Stomach smooth muscle (tissue), 2 donors: ENCODE data around the gene KLK8.

Source experiments
- H3K27ac ChIP-seq: one replicate; pipeline ENCODE4 v1.7.0; 2013; ENCODE audit warnings: mild to moderate bottlenecking, low read length, inconsistent platforms
- H3K27me3 ChIP-seq, 2 donors: one replicate each; pipeline ENCODE4 v1.7.0; 2013; ENCODE audit warnings: low read length in 2 of 2; ENCODE audit not compliant: insufficient read depth in 2 of 2, control insufficient read depth in 1 of 2
- H3K36me3 ChIP-seq, 2 donors: one replicate each; pipeline ENCODE4 v1.7.0; 2013; ENCODE audit warnings: low read length in 2 of 2; ENCODE audit not compliant: control insufficient read depth in 2 of 2, insufficient read depth in 2 of 2
- H3K4me1 ChIP-seq: one replicate; pipeline ENCODE4 v1.7.0; 2013; ENCODE audit warnings: low read length; ENCODE audit not compliant: control insufficient read depth, insufficient read depth
- H3K4me3 ChIP-seq, 2 donors: one replicate each; pipeline ENCODE4 v1.7.0; 2013; ENCODE audit warnings: low read length in 2 of 2
- H3K9ac ChIP-seq, 2 donors: one replicate each; pipeline ENCODE4 v1.7.0; 2013; ENCODE audit warnings: low read length in 2 of 2, mild to moderate bottlenecking in 1 of 2
- H3K9me3 ChIP-seq, 2 donors: one replicate each; pipeline ENCODE4 v1.7.0; 2013; ENCODE audit warnings: low read length in 2 of 2; ENCODE audit not compliant: control insufficient read depth in 2 of 2
- donor health status: healthy.
- donor health status: Pancreatic carcinoma.

The KLK8 gene

DNA sequence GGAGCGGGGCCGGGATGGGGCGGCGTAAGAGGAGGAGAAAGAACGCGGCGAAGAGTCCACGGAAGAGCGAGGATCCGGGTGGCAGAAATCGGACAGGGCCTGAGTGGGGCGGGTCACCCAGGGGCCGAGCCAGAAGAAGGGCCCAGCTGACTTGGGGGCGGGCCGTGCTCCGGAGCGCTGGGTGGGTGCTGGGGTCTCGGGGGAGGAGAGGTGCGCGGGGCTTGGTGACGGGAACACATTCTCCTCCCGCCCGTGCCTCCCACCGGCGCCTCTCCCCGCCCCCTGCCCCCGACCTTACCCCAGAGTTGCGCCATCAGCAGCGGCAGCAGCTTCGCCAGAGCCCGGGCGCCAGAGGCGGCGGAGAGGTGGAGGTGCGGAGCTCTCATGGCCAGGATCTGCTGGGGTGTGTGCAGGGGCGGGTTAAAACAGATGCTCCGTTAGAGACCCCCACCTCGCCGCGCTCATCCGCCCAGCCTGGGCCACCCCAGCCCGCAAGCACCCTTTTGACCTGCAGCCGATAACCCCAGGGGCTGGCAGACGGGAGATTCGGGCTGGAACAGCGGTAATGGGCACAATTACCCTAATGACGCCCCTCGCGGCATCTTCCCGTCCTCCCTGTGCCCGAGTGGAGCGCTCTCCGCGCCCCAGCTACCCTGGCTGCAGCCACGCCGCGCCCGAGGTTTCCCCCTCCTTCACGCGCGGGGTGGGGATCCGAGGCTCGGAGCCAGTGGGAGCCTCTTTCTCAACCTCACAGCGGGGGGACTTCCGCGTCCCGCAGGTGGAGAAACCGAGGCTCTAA, 17.5 kb upstream of the KLK8 start:
- H3K4me1 ChIP-seq: peaks cover 3% of the 10 kb centered on the region
- no peak overlapping the region for H3K27ac ChIP-seq
- H3K9ac ChIP-seq: no peak overlapping the region

DNA sequence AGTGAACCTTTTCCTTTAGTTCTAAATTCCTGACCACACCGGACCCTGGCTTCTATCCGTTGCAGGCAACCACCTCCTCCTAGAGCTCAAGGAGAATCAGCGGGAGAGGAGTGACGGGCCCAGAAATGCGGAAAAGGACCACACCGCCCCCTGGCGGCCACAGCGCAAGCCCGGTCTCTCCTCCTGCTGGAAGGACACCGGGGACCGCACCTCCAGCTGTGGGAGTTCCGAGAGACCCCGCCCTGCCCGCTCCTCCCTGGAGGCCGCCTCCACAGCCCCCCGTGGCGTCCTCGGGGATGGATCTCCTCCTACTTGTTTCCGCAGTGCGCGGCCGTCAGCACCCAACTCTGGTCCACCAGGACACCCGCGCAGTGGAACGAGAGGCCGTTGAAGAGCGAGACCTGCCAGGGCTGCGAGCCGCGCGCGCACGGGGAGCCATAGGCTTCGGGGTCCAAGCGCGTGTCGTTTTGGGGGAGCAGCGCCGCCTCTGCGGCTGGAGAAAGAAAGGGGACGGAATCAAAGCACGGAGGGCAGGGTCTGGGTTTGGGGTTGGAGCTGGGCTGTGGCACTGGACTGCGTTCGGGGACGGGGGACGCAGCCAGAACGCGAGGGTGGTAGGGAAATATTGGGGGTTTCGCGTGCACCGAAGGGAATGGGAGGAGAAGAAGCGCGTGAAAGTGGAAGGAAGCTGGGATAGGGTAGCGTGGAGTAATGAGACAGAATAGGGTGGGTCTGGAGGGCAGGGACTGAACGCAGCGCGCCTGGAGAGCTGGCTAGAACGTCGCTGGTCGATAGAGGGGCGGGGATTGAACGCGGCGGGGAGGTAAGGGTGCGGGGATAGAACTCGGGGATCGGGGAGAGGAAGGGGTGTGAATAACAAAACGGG, 15.6 kb upstream of the KLK8 start:
- Histone ChIP-seq H3K36me3 (no peaks in the 10 kb centered on the region), H3K4me3 (peak overlapping the region in 1 of 2 donors; percentile 35), H3K9me3 (no peaks in the 10 kb centered on the region), H3K9ac (no peak overlapping the region), H3K27me3 (peaks cover 38 to 39% of the 10 kb centered on the region in 2 donors), H3K27ac (no peak overlapping the region), H3K4me1 (peaks cover 3% of the 10 kb centered on the region)

More for the DNA sequence above, 17.5 kb upstream of the KLK8 start:
- Histone ChIP-seq H3K27me3 (peaks cover 41% of the 10 kb centered on the region in 2 donors), H3K36me3 (no peaks in the 10 kb centered on the region), H3K4me3 (peak overlapping the region in 1 of 2 donors; percentile 22), H3K9me3 (no peaks in the 10 kb centered on the region)

GRCh38 chr19:51015691-51016267, 14.4 kb upstream of the KLK8 start:
- H3K27ac ChIP-seq: no peak overlapping the region
- H3K9ac ChIP-seq: no peak overlapping the region
- H3K4me1 ChIP-seq: peaks cover 3% of the 10 kb centered on the region
- H3K9me3 ChIP-seq: no peaks in the 10 kb centered on the region
- no peaks in the 10 kb centered on the region for H3K36me3 ChIP-seq
- peaks cover 39 to 40% of the 10 kb centered on the region in 2 donors for H3K27me3 ChIP-seq
- H3K4me3 ChIP-seq: no peak overlapping the region

GRCh38 chr19:51014242-51014641, 12.8 kb upstream of the KLK8 start:
- no peak overlapping the region for H3K9ac ChIP-seq

DNA sequence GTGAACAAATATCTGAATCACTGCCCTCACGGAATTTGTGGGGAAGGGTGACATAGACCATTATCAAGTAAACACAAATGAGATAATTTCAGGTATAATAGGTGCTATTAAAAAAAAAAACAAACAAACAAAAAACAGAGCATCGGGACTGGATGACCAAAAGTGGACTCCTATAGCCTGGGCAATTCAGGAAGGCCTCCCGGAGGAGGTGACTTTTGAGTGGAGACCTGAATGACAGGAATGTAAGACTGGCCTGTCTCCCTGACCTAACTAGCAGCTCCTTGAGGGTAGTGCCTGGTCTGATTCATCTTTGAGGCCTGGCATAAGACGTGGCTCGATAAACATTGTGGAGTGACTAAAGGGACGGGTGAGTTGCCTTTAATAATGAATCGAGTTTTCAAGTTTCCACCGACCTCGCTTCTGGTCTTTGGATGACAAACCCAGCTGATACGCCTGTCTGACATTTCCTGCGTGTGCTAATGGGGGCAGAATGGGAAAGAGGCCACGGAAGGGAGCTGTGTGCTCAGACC, 11.3 kb upstream of the KLK8 start:
- H3K9ac ChIP-seq: no peak overlapping the region
- no peak overlapping the region for H3K27ac ChIP-seq
- H3K4me1 ChIP-seq: no peaks in the 10 kb centered on the region
- H3K9me3 ChIP-seq: no peaks in the 10 kb centered on the region
- H3K36me3 ChIP-seq: no peaks in the 10 kb centered on the region
- no peak overlapping the region for H3K4me3 ChIP-seq
- H3K27me3 ChIP-seq: peaks cover 29 to 39% of the 10 kb centered on the region in 2 donors

More at GRCh38 chr19:51014242-51014641, 12.8 kb upstream of the KLK8 start:
- Histone ChIP-seq H3K9me3 (no peaks in the 10 kb centered on the region), H3K4me3 (no peak overlapping the region), H3K27ac (no peak overlapping the region), H3K36me3 (no peaks in the 10 kb centered on the region), H3K27me3 (peaks cover 35 to 44% of the 10 kb centered on the region in 2 donors), H3K4me1 (peaks cover 3% of the 10 kb centered on the region)

- no peak overlapping the region for H3K27ac ChIP-seq
- peaks cover 12 to 33% of the 10 kb centered on the region in 2 donors for H3K27me3 ChIP-seq
- H3K4me3 ChIP-seq: no peak overlapping the region
- no peaks in the 10 kb centered on the region for H3K36me3 ChIP-seq
- no peak overlapping the region for H3K9ac ChIP-seq
- no peaks in the 10 kb centered on the region for H3K4me1 ChIP-seq
- H3K9me3 ChIP-seq: no peaks in the 10 kb centered on the region
Measured at GRCh38 chr19:51010066-51010795, 8.8 kb upstream of the KLK8 start.

- no peaks in the 10 kb centered on the region for H3K4me1 ChIP-seq
- H3K9me3 ChIP-seq: no peaks in the 10 kb centered on the region
- peaks cover 10 to 25% of the 10 kb centered on the region in 2 donors for H3K27me3 ChIP-seq
- H3K36me3 ChIP-seq: no peaks in the 10 kb centered on the region
- no peak overlapping the region for H3K4me3 ChIP-seq
- H3K27ac ChIP-seq: no peak overlapping the region
- H3K9ac ChIP-seq: no peak overlapping the region
Measured at GRCh38 chr19:51009061-51009891, 7.9 kb upstream of the KLK8 start.

DNA sequence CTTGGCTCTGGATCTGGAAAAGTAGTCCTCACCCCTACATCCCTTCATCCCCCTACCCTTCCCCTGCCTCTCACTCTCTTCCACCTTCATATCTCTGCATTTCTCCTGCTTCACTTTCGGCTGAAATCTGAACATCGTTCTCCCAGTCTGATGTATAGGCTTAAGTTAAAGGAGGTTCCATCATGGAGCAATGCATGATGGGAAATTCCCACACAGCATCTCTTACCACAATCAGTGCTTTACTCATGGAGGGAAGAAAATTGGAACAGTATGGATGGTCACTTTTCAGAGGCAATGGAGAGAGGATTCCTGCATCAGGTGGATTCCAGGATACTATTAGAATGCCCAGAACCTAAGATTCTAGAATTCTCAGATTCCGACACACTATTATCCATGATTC, 6.1 kb upstream of the KLK8 start:
- Histone ChIP-seq H3K4me1 (no peaks in the 10 kb centered on the region), H3K9me3 (no peaks in the 10 kb centered on the region), H3K27me3 (peaks cover 17 to 22% of the 10 kb centered on the region in 2 donors), H3K9ac (no peak overlapping the region), H3K4me3 (no peak overlapping the region), H3K27ac (no peak overlapping the region), H3K36me3 (no peaks in the 10 kb centered on the region)

GRCh38 chr19:51006406-51006805, 5.0 kb upstream of the KLK8 start:
- Histone ChIP-seq H3K27ac (no peak overlapping the region), H3K36me3 (no peaks in the 10 kb centered on the region), H3K9me3 (no peaks in the 10 kb centered on the region), H3K4me1 (no peaks in the 10 kb centered on the region), H3K4me3 (no peak overlapping the region), H3K27me3 (peaks cover 25 to 26% of the 10 kb centered on the region in 2 donors), H3K9ac (no peak overlapping the region)
